DOHH2 (cell line): Measurements from ENCODE around the gene SUPT5H.

ENCODE experiments used
- H3F3A ChIP-seq: fragments of 200-600 bp; sonication (generic), shearing (Covaris generic); 2 replicates; pipeline ENCODE4 v1.6.0; 2016; ENCODE audit warnings: antibody characterized with exemption, mild to moderate bottlenecking; ENCODE audit not compliant: control insufficient read depth, insufficient read depth
- H3K27ac ChIP-seq: fragments of 200-600 bp; sonication (generic); 2 replicates; pipeline ENCODE4 v1.5.1; 2014; ENCODE audit warnings: low read depth, mild to moderate bottlenecking, low read length, moderate library complexity
- H3K27me3 ChIP-seq: fragments of 200-600 bp; sonication (generic); 2 replicates; pipeline ENCODE4 v1.6.1; 2014; ENCODE audit warnings: mild to moderate bottlenecking, low read length, mixed read lengths; ENCODE audit not compliant: control insufficient read depth
- H3K36me3 ChIP-seq: fragments of 200-600 bp; sonication (generic); 2 replicates; pipeline ENCODE4 v1.6.1; 2014; ENCODE audit warnings: mild to moderate bottlenecking, low read length, moderate library complexity, mixed read lengths; ENCODE audit not compliant: control insufficient read depth
- H3K4me1 ChIP-seq: fragments of 200-600 bp; sonication (generic); 2 replicates; pipeline ENCODE4 v1.6.1; 2014; ENCODE audit warnings: mild to moderate bottlenecking, low read length, mixed read lengths; ENCODE audit not compliant: control insufficient read depth
- H3K4me2 ChIP-seq: fragments of 200-600 bp; sonication (generic); 2 replicates; pipeline ENCODE4 v1.6.0; 2014; ENCODE audit warnings: mild to moderate bottlenecking, low read length, moderate library complexity
- H3K4me3 ChIP-seq: fragments of 200-600 bp; sonication (generic); 2 replicates; pipeline ENCODE4 v1.5.1; 2014; ENCODE audit warnings: mild to moderate bottlenecking, low read length, mixed read lengths
- H3K79me2 ChIP-seq: fragments of 200-600 bp; sonication (generic); 2 replicates; pipeline ENCODE4 v1.6.1; 2014; ENCODE audit warnings: mild to moderate bottlenecking, low read length, mixed read lengths; ENCODE audit not compliant: control insufficient read depth
- H3K9me2 ChIP-seq: fragments of 200-600 bp; sonication (generic); replicated peaks from 2 replicates; pipeline ENCODE4 v1.6.1; 2014; ENCODE audit warnings: mild to moderate bottlenecking, low read length, mixed read lengths; ENCODE audit not compliant: control insufficient read depth
- H3K9me3 ChIP-seq: fragments of 200-600 bp; sonication (generic); 2 replicates; pipeline ENCODE4 v1.6.1; 2014; ENCODE audit warnings: antibody characterized with exemption, low read length, mixed read lengths; ENCODE audit not compliant: control insufficient read depth, insufficient read depth
- H4K20me1 ChIP-seq: fragments of 200-600 bp; sonication (generic); 2 replicates; pipeline ENCODE4 v1.6.0; 2014; ENCODE audit warnings: low read depth, mild to moderate bottlenecking, antibody characterized with exemption, low read length, moderate library complexity; ENCODE audit not compliant: control insufficient read depth, insufficient read depth
- CTCF ChIP-seq: fragments of 200-600 bp; sonication (generic); IDR thresholded peaks from one replicate; pipeline ENCODE4 v1.5.1; 2014; ENCODE audit warnings: antibody characterized with exemption, mild to moderate bottlenecking, low read depth, low read length; ENCODE audit not compliant: poor library complexity, severe bottlenecking
- EZH2phosphoT487 ChIP-seq: fragments of 200-600 bp; sonication (generic); IDR thresholded peaks from 2 replicates; pipeline ENCODE4 v1.6.1; 2017; ENCODE audit warnings: borderline replicate concordance, mild to moderate bottlenecking, antibody characterized with exemption, low read length, moderate library complexity, mixed read lengths

Gene SUPT5H

GRCh38 chr19:39423258-39424086 lies 21.9 kb upstream of the SUPT5H start:
- Histone ChIP-seq H3K9me3 (no peaks in the 10 kb centered on the region), H3K9me2 (no peaks in the 10 kb centered on the region)
- TF ChIP-seq CTCF (no peak), EZH2phosphoT487 (no peak)

GRCh38 chr19:39424934-39425333 lies 20.4 kb upstream of the SUPT5H start:
- Histone ChIP-seq H3K27me3 (no peaks in the 10 kb centered on the region), H3K4me1 (no peaks in the 10 kb centered on the region), H3K27ac (no peak overlapping the region), H3K9me3 (no peaks in the 10 kb centered on the region), H3K79me2 (no peaks in the 10 kb centered on the region), H3K4me3 (no peak overlapping the region), H3K9me2 (no peaks in the 10 kb centered on the region), H3F3A (peaks cover 3% of the 10 kb centered on the region; the same call in 1 of the 2 replicates), H3K36me3 (peaks cover 3% of the 10 kb centered on the region; the same call in 1 of the 2 replicates), H4K20me1 (no peaks in the 10 kb centered on the region), H3K4me2 (no peak overlapping the region)
- TF ChIP-seq EZH2phosphoT487: no peak
- TF ChIP-seq CTCF: no peak

More at GRCh38 chr19:39423258-39424086, 21.9 kb upstream of the SUPT5H start:
- H3K36me3 ChIP-seq: peaks cover 9% of the 10 kb centered on the region
- H3K79me2 ChIP-seq: no peaks in the 10 kb centered on the region
- no peaks in the 10 kb centered on the region for H3K4me1 ChIP-seq
- H4K20me1 ChIP-seq: no peaks in the 10 kb centered on the region
- H3F3A ChIP-seq: no peaks in the 10 kb centered on the region
- no peak overlapping the region for H3K4me2 ChIP-seq
- no peaks in the 10 kb centered on the region for H3K27me3 ChIP-seq
- no peak overlapping the region for H3K27ac ChIP-seq
- H3K4me3 ChIP-seq: no peak overlapping the region

GRCh38 chr19:39425744-39426143 lies 19.6 kb upstream of the SUPT5H start:
- Histone ChIP-seq H3K79me2 (no peaks in the 10 kb centered on the region), H3K4me3 (no peak overlapping the region), H3K4me1 (peaks cover 2% of the 10 kb centered on the region), H3K27me3 (no peaks in the 10 kb centered on the region), H3K4me2 (no peak overlapping the region), H4K20me1 (no peaks in the 10 kb centered on the region), H3K27ac (no peak overlapping the region), H3F3A (peaks cover 8% of the 10 kb centered on the region), H3K9me3 (no peaks in the 10 kb centered on the region), H3K36me3 (peaks cover 3% of the 10 kb centered on the region), H3K9me2 (no peaks in the 10 kb centered on the region)
- TF ChIP-seq CTCF (no peak), EZH2phosphoT487 (no peak)
